Smooth muscle cell (in vitro differentiated cells): ENCODE results near the gene VAMP2. TPM values are rescaled to one million over a fixed set of nuclear protein-coding genes. Genes with fewer than 3 reads are reported as not detected.

Source experiments
- DNase-seq: peaks from one replicate; lab custom pipeline; 2025; ENCODE audit not compliant: unreplicated experiment; lab: John Stamatoyannopoulos, UW
- H2AFZ ChIP-seq: fragments of 200-600 bp; sonication (generic); 2 replicates; pipeline ENCODE4 v1.6.0; 2016; ENCODE audit warnings: antibody characterized with exemption, low read depth, mild to moderate bottlenecking
- H3F3A ChIP-seq: fragments of 200-600 bp; sonication (generic); 2 replicates; pipeline ENCODE4 v1.6.0; 2017; ENCODE audit warnings: antibody characterized with exemption, low read depth
- H3K27ac ChIP-seq: fragments of 200-600 bp; sonication (generic); 2 replicates; pipeline ENCODE4 v1.5.1; 2016; ENCODE audit warnings: low read depth, mild to moderate bottlenecking
- H3K27me3 ChIP-seq: fragments of 200-600 bp; sonication (generic); 2 replicates; pipeline ENCODE4 v1.6.1; 2016; ENCODE audit warnings: low read depth, mild to moderate bottlenecking
- H3K36me3 ChIP-seq: fragments of 200-600 bp; sonication (generic); 2 replicates; pipeline ENCODE4 v1.5.1; 2016; ENCODE audit warnings: low read depth
- H3K4me1 ChIP-seq: fragments of 200-600 bp; sonication (generic); 2 replicates; pipeline ENCODE4 v1.5.1; 2016; ENCODE audit warnings: low read depth
- H3K4me2 ChIP-seq: fragments of 200-600 bp; sonication (generic); 2 replicates; pipeline ENCODE4 v1.6.0; 2016; ENCODE audit warnings: mild to moderate bottlenecking
- H3K4me3 ChIP-seq: fragments of 200-600 bp; sonication (generic); 2 replicates; pipeline ENCODE4 v1.5.1; 2016; ENCODE audit warnings: mild to moderate bottlenecking
- H3K79me2 ChIP-seq: fragments of 200-600 bp; sonication (generic); 2 replicates; pipeline ENCODE4 v1.6.0; 2016; ENCODE audit warnings: low read depth, mild to moderate bottlenecking
- H3K9ac ChIP-seq: fragments of 200-600 bp; sonication (generic); 2 replicates; pipeline ENCODE4 v1.6.0; 2016; ENCODE audit warnings: low read depth
- H3K9me3 ChIP-seq: fragments of 200-600 bp; sonication (generic); replicated peaks from 2 replicates; pipeline ENCODE4 v1.5.1; 2016; ENCODE audit warnings: low read depth
- H4K20me1 ChIP-seq: fragments of 200-600 bp; sonication (generic); 2 replicates; pipeline ENCODE4 v1.6.0; 2016; ENCODE audit warnings: low read depth
- CTCF ChIP-seq: fragments of 200-600 bp; sonication (generic); IDR thresholded peaks from 2 replicates; pipeline ENCODE4 v1.5.1; 2017; ENCODE audit warnings: borderline replicate concordance, mild to moderate bottlenecking, antibody characterized with exemption; ENCODE audit not compliant: insufficient read depth, poor library complexity, severe bottlenecking
- WGBS: methylation state at CpG from one replicate; pipeline ENCODE4 v1.1.7; 2016; ENCODE audit warnings: low lambda C conversion rate; 5-methylcytosine and 5-hydroxymethylcytosine counted together
- polyA plus RNA-seq: library from polyadenylated mRNA; unstranded; fragments of >200 nt; fragmentation: Nextera tagmentation; extraction: Ambion mirVana; gene quantifications from 2 replicates; pipeline ENCODE4 v1.2.1, GENCODE V29; 2016
- total RNA-seq: library from RNA; depleted of rRNA; stranded (reverse); fragments of >200 nt; gene quantifications from 2 replicates; pipeline ENCODE4 v1.2.3, GENCODE V29; 2014

VAMP2 gene
- total and polyA plus RNA-seq, 2 experiments from 2014 or later: 8.1 to 20.1 TPM

GRCh38 chr17:8154608-8155155 lies 8.1 kb downstream of the VAMP2 start:
- H3K9ac ChIP-seq: peak overlapping the region; percentile 94
- no peak for DNase-seq
- H3K27ac ChIP-seq: peak overlapping the region; percentile 99
- no peak overlapping the region for H2AFZ ChIP-seq
- no peaks in the 10 kb centered on the region for H3K9me3 ChIP-seq
- H3K27me3 ChIP-seq: no peaks in the 10 kb centered on the region
- H3K4me1 ChIP-seq: peaks cover 17% of the 10 kb centered on the region
- peaks cover 10% of the 10 kb centered on the region for H3K79me2 ChIP-seq
- H3F3A ChIP-seq: peaks cover 10% of the 10 kb centered on the region
- TF ChIP-seq CTCF: no peak
- peak overlapping the region; percentile 93 for H3K4me2 ChIP-seq
- H3K4me3 ChIP-seq: peak overlapping the region; percentile 70
- peaks cover 50% of the 10 kb centered on the region for H4K20me1 ChIP-seq
- no peaks in the 10 kb centered on the region for H3K36me3 ChIP-seq
- 53% methylated on average over 11 of the region's 11 CpGs for WGBS

GRCh38 chr17:8153957-8154607 lies 8.7 kb downstream of the VAMP2 start:
- Histone ChIP-seq H3K36me3 (peaks cover 5% of the 10 kb centered on the region), H3K9ac (peak overlapping the region; percentile 94), H3K4me1 (peaks cover 17% of the 10 kb centered on the region), H3K4me2 (peak overlapping the region; percentile 93), H3K9me3 (no peaks in the 10 kb centered on the region), H3K4me3 (peak overlapping the region; percentile 70), H3K27me3 (no peaks in the 10 kb centered on the region), H3K79me2 (peaks cover 10% of the 10 kb centered on the region), H3K27ac (peak overlapping the region; percentile 99), H2AFZ (no peak overlapping the region), H3F3A (peaks cover 10% of the 10 kb centered on the region), H4K20me1 (peaks cover 51% of the 10 kb centered on the region)
- no peak for TF ChIP-seq CTCF
- DNase-seq: peak; percentile 97
- WGBS: 8% methylated on average over 21 of the region's 22 CpGs

DNA sequence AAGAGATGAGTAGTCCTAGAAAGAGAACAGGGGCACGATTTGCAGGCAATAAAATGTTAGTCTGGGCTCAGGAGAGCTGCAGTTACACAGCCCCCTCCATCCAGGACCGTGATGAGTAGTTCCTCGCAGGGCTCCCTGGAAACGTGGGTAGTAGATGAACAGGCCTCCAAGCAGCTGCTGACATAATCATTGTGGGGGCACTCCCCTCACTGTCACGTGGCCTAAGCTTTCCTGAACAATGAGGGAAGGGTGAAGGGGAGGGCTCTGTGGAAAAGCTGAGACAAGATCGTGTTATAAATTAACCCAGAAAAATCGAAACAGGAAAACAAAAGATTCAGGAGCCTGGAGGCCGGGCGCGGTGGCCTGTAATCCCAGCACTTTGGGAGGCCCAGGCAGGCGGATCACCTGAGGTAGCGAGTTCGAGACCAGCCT lies 9.2 kb downstream of the VAMP2 start:
- Histone ChIP-seq H3K27ac (peak overlapping the region; percentile 99), H3K36me3 (peaks cover 5% of the 10 kb centered on the region), H3K9me3 (no peaks in the 10 kb centered on the region), H4K20me1 (peaks cover 55% of the 10 kb centered on the region), H3K27me3 (no peaks in the 10 kb centered on the region), H3K9ac (peak overlapping the region; percentile 94), H3K4me2 (peak overlapping the region; percentile 95), H2AFZ (no peak overlapping the region), H3K79me2 (peaks cover 10% of the 10 kb centered on the region), H3K4me3 (peak overlapping the region; percentile 79), H3K4me1 (peaks cover 17% of the 10 kb centered on the region), H3F3A (peaks cover 10% of the 10 kb centered on the region)
- 35% methylated on average over 13 of the region's 13 CpGs for WGBS
- TF ChIP-seq CTCF: no peak
- peak; percentile 38 for DNase-seq
